Measurements from ENCODE around the gene MEIS1. TPM values are rescaled to one million over a fixed set of nuclear protein-coding genes. Genes with fewer than 3 reads are reported as not detected.

Gene MEIS1
- polyA plus RNA-seq, 1 donor (not counting 4 experiments of a cell fraction or from before 2014, with no cell fraction given): 3.1 TPM

GRCh38 chr2:66490588-66491001, 55.7 kb downstream of the MEIS1 start:
- H3K9me3 ChIP-seq (ENCODE audit: control insufficient read depth, low read depth, low read length): no peaks in the 10 kb centered on the region
- no peak overlapping the region for H3K4me3 ChIP-seq (ENCODE audit: control insufficient read depth in 2 of 3, extremely low read depth in 1 of 3, insufficient read depth in 2 of 3, low read depth in 1 of 3, low read length in 3 of 3)
- dilution Hi-C loops (cut with MboI; ENCODE audit: extremely low pct_ligation_motif_present, low sequenced_read_pairs): no loop called here
- no peaks in the 10 kb centered on the region for H4K20me1 ChIP-seq (ENCODE audit: control insufficient read depth, extremely low read depth, insufficient read depth, low read length)
- H3K4me1 ChIP-seq (ENCODE audit: control insufficient read depth, extremely low read depth, insufficient read depth, low read length): peaks cover 13% of the 10 kb centered on the region
- no peak overlapping the region for H3K9ac ChIP-seq (ENCODE audit: control insufficient read depth, extremely low read depth, insufficient read depth, low read length)
- no peak overlapping the region for H2AFZ ChIP-seq (ENCODE audit: control insufficient read depth, low read length)
- no peaks in the 10 kb centered on the region for H3K36me3 ChIP-seq (ENCODE audit: control insufficient read depth in 2 of 2, extremely low read depth in 1 of 2, insufficient read depth in 2 of 2, low read length in 2 of 2)
- no peak for DNase-seq (ENCODE audit: low read depth, low spot score)
- FAIRE-seq: no peak
- TF ChIP-seq EZH2 (IDR thresholded peaks at IDR 0.05; ENCODE audit: low read length) (no peak), CTCF (optimal IDR thresholded peaks at IDR 0.05 in 1 of 3, IDR thresholded peaks at IDR 0.05 in 1 of 3, conservative IDR thresholded peaks at IDR 0.05 in 1 of 3; ENCODE audit: extremely low read depth in 1 of 3, insufficient read depth in 2 of 3, low read length in 3 of 3) (no peak)
- H3K27me3 ChIP-seq (ENCODE audit: control insufficient read depth, extremely low read depth, insufficient read depth, low read length): no peaks in the 10 kb centered on the region
- H3K79me2 ChIP-seq (ENCODE audit: control insufficient read depth, insufficient read depth, low read length): no peaks in the 10 kb centered on the region
- no peak overlapping the region for H3K4me2 ChIP-seq (ENCODE audit: control insufficient read depth, extremely low read depth, insufficient read depth, low read depth, low read length)
- H3K9me1 ChIP-seq (ENCODE audit: control insufficient read depth, extremely low read depth, insufficient read depth, low read length): no peaks in the 10 kb centered on the region
- H3K27ac ChIP-seq (ENCODE audit: control insufficient read depth, insufficient read depth, low read length): no peak overlapping the region

GRCh38 chr2:66494708-66495107, 59.8 kb downstream of the MEIS1 start:
- H3K9me1 ChIP-seq (ENCODE audit: control insufficient read depth, extremely low read depth, insufficient read depth, low read length): no peaks in the 10 kb centered on the region
- peaks cover 26% of the 10 kb centered on the region for H3K4me1 ChIP-seq (ENCODE audit: control insufficient read depth, extremely low read depth, insufficient read depth, low read length)
- no peak overlapping the region for H3K4me2 ChIP-seq (ENCODE audit: control insufficient read depth, extremely low read depth, insufficient read depth, low read depth, low read length)
- TF ChIP-seq EZH2 (IDR thresholded peaks at IDR 0.05; ENCODE audit: low read length) (no peak), CTCF (optimal IDR thresholded peaks at IDR 0.05 in 1 of 3, IDR thresholded peaks at IDR 0.05 in 1 of 3, conservative IDR thresholded peaks at IDR 0.05 in 1 of 3; ENCODE audit: extremely low read depth in 1 of 3, insufficient read depth in 2 of 3, low read length in 3 of 3) (no peak)
- H3K79me2 ChIP-seq (ENCODE audit: control insufficient read depth, insufficient read depth, low read length): no peaks in the 10 kb centered on the region
- dilution Hi-C loops (cut with MboI; ENCODE audit: extremely low pct_ligation_motif_present, low sequenced_read_pairs): no loop called here
- no peaks in the 10 kb centered on the region for H4K20me1 ChIP-seq (ENCODE audit: control insufficient read depth, extremely low read depth, insufficient read depth, low read length)
- no peak for FAIRE-seq
- no peak overlapping the region for H3K27ac ChIP-seq (ENCODE audit: control insufficient read depth, insufficient read depth, low read length)
- no peaks in the 10 kb centered on the region for H3K36me3 ChIP-seq (ENCODE audit: control insufficient read depth in 2 of 2, extremely low read depth in 1 of 2, insufficient read depth in 2 of 2, low read length in 2 of 2)
- no peaks in the 10 kb centered on the region for H3K27me3 ChIP-seq (ENCODE audit: control insufficient read depth, extremely low read depth, insufficient read depth, low read length)
- peak; percentile 30 for DNase-seq (ENCODE audit: low read depth, low spot score)
- H3K9ac ChIP-seq (ENCODE audit: control insufficient read depth, extremely low read depth, insufficient read depth, low read length): no peak overlapping the region
- no peak overlapping the region for H2AFZ ChIP-seq (ENCODE audit: control insufficient read depth, low read length)
- H3K9me3 ChIP-seq (ENCODE audit: control insufficient read depth, low read depth, low read length): no peaks in the 10 kb centered on the region
- no peak overlapping the region for H3K4me3 ChIP-seq (ENCODE audit: control insufficient read depth in 2 of 3, extremely low read depth in 1 of 3, insufficient read depth in 2 of 3, low read depth in 1 of 3, low read length in 3 of 3)

Data from keratinocyte (primary cell).